ENCODE data around the gene ACSF2. TPM values are rescaled to one million over a fixed set of nuclear protein-coding genes. Genes with fewer than 3 reads are reported as not detected.

ACSF2 gene
- total and polyA plus RNA-seq, 2 donors: 13.4 to 41.6 TPM

DNA sequence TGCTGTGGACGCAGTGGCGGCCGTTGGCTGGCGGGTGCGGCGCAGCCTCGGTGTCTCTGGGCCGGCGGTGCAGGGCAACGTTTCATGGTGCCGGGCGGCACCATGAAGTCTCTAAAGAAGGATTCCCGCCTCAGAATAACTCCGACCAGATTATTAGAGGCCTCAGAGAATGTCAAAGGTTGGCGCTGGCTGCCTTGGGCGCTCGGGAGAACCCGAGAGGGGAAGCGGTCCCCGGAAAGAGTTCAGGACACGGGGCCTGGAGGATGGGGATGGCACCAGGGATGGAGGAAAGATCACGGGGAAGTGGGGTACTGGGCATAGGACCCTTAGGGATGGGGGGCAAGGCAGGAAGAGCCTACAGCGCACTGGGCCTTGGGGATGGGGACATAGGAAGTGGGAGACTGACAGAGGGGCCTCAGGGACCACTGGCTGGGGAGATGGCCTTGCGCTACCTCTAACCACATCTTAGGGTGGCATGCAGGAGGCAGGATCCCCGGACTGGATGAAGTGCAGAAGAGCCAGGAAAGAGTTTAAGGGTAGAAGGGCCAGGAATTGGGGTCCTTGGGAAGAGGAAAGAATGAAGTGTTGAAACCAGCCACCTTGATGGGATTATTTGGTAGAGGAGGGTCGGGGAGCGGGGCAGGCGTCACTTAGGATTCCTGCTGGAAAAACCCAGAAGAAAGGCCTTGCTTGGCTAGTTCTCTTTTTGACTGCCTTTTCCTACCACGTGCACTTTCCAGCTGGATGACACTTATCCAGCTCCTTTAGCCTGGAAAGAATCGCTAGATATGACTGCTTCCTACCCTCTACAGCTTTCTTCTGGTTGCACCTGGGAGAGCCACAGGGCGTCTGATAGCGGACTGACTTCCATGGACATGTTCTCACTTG lies 82.8 kb downstream of the ACSF2 start:
- Histone ChIP-seq H3K27me3 (ENCODE audit: control insufficient read depth in 2 of 2, insufficient read depth in 1 of 2, low read length in 1 of 2) (peaks cover 0 to 27% of the 10 kb centered on the region in 2 donors), H3K4me3 (ENCODE audit: low read length in 2 of 2) (peak overlapping the region; percentile 51 to 62), H3K27ac (ENCODE audit: low read depth in 1 of 2, low read length in 1 of 2) (peak overlapping the region; percentile 53 to 76), H3K4me1 (ENCODE audit: control insufficient read depth in 2 of 2, insufficient read depth in 2 of 2, low read length in 2 of 2) (peaks cover 8 to 32% of the 10 kb centered on the region in 2 donors), H3K9me3 (ENCODE audit: control insufficient read depth in 2 of 2, insufficient read depth in 1 of 2, low read length in 1 of 2) (peaks cover 0 to 2% of the 10 kb centered on the region in 2 donors), H3K36me3 (ENCODE audit: control insufficient read depth in 2 of 2, insufficient read depth in 2 of 2, low read length in 1 of 2) (no peaks in the 10 kb centered on the region)
- 48% methylated on average over 32 of the region's 32 CpGs for WGBS
- peak in 1 of 9 donors; percentile 16 for DNase-seq (ENCODE audit: low read depth in 6 of 9, low spot score in 9 of 9)

DNA sequence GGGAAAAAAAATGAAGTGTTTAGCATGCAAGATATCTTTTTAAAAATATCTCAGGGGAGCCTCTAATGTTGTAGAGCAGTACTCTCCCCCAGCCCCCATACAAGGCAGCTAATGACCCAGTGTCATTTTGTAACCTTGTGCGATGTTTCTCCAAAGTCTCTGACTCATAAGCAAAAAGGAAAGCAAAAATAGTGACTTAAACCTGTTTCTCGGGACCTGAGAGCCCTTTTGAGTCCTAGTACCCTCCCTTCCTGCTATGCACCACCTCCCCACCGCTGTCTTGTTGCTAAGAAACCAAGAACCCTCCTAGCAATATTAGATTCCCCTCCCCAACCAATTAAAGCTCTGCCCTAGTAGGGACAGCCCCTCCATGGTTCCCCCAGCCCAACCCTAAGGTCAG lies 85.0 kb downstream of the ACSF2 start:
- Histone ChIP-seq H3K9me3 (ENCODE audit: control insufficient read depth in 2 of 2, insufficient read depth in 1 of 2, low read length in 1 of 2) (peaks cover 0 to 2% of the 10 kb centered on the region in 2 donors), H3K4me3 (ENCODE audit: low read length in 2 of 2) (no peak overlapping the region), H3K4me1 (ENCODE audit: control insufficient read depth in 2 of 2, insufficient read depth in 2 of 2, low read length in 2 of 2) (peaks cover 8 to 22% of the 10 kb centered on the region in 2 donors), H3K36me3 (ENCODE audit: control insufficient read depth in 2 of 2, insufficient read depth in 2 of 2, low read length in 1 of 2) (no peaks in the 10 kb centered on the region), H3K27me3 (ENCODE audit: control insufficient read depth in 2 of 2, insufficient read depth in 1 of 2, low read length in 1 of 2) (peaks cover 0 to 19% of the 10 kb centered on the region in 2 donors), H3K27ac (ENCODE audit: low read depth in 1 of 2, low read length in 1 of 2) (peak overlapping the region in 1 of 2 donors; percentile 43)
- WGBS: 69% methylated on average over 3 of the region's 3 CpGs
- peak in 1 of 9 donors; percentile 44 for DNase-seq (ENCODE audit: low read depth in 6 of 9, low spot score in 9 of 9)

DNA sequence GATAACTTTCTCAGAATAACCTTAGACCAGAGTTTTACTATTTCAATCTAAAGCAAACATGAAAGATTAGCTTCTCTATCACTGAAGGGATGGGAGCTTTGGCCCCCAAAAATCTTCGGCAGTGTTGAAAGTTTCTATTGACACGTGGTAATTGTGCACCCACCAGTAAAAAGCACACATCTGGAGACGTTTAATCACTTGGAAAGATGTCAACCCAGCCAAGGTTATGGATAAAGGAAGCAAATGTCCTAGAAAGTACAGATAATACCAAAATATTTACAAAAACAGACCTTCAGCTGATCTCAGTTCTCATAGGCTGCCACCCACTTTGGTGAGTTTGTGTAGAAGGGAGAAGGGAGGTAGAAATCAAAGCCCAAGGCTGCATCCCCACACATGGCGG lies 87.5 kb downstream of the ACSF2 start:
- no peaks in the 10 kb centered on the region for H3K36me3 ChIP-seq (ENCODE audit: control insufficient read depth in 2 of 2, insufficient read depth in 2 of 2, low read length in 1 of 2)
- peaks cover 0 to 2% of the 10 kb centered on the region in 2 donors for H3K9me3 ChIP-seq (ENCODE audit: control insufficient read depth in 2 of 2, insufficient read depth in 1 of 2, low read length in 1 of 2)
- WGBS: 92% methylated on average over 4 of the region's 4 CpGs
- H3K4me3 ChIP-seq (ENCODE audit: low read length in 2 of 2): no peak overlapping the region
- H3K4me1 ChIP-seq (ENCODE audit: control insufficient read depth in 2 of 2, insufficient read depth in 2 of 2, low read length in 2 of 2): peaks cover 4 to 15% of the 10 kb centered on the region in 2 donors
- H3K27ac ChIP-seq (ENCODE audit: low read depth in 1 of 2, low read length in 1 of 2): no peak overlapping the region
- peaks cover 0 to 10% of the 10 kb centered on the region in 2 donors for H3K27me3 ChIP-seq (ENCODE audit: control insufficient read depth in 2 of 2, insufficient read depth in 1 of 2, low read length in 1 of 2)
- DNase-seq (ENCODE audit: low read depth in 6 of 9, low spot score in 9 of 9): no peak

DNA sequence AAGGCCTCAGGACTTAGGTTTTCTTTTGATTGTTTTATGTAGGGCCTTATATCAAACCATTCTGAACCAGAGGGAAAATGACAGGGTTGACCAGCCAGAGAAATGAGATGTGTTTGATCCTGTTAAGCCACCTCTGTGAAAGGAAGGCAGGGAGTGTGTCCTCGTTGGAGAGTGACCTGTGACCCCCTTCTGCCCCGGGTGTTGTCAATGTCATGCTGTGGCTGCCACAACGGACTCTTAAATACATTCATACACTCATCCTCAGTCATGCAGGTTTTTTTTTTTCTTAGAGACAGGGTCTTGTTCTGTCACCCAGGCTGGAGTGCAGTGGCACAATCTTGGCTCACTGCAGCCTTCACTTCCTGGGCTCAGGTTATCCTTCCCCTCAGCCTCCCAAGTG lies 88.4 kb downstream of the ACSF2 start:
- H3K27me3 ChIP-seq (ENCODE audit: control insufficient read depth in 2 of 2, insufficient read depth in 1 of 2, low read length in 1 of 2): peaks cover 0 to 3% of the 10 kb centered on the region in 2 donors
- H3K4me3 ChIP-seq (ENCODE audit: low read length in 2 of 2): no peak overlapping the region
- no peaks in the 10 kb centered on the region for H3K9me3 ChIP-seq (ENCODE audit: control insufficient read depth in 2 of 2, insufficient read depth in 1 of 2, low read length in 1 of 2)
- no peaks in the 10 kb centered on the region for H3K36me3 ChIP-seq (ENCODE audit: control insufficient read depth in 2 of 2, insufficient read depth in 2 of 2, low read length in 1 of 2)
- WGBS: 97% methylated on average over 3 of the region's 3 CpGs
- DNase-seq (ENCODE audit: low read depth in 6 of 9, low spot score in 9 of 9): no peak
- peaks cover 0 to 10% of the 10 kb centered on the region in 2 donors for H3K4me1 ChIP-seq (ENCODE audit: control insufficient read depth in 2 of 2, insufficient read depth in 2 of 2, low read length in 2 of 2)
- H3K27ac ChIP-seq (ENCODE audit: low read depth in 1 of 2, low read length in 1 of 2): no peak overlapping the region

DNA sequence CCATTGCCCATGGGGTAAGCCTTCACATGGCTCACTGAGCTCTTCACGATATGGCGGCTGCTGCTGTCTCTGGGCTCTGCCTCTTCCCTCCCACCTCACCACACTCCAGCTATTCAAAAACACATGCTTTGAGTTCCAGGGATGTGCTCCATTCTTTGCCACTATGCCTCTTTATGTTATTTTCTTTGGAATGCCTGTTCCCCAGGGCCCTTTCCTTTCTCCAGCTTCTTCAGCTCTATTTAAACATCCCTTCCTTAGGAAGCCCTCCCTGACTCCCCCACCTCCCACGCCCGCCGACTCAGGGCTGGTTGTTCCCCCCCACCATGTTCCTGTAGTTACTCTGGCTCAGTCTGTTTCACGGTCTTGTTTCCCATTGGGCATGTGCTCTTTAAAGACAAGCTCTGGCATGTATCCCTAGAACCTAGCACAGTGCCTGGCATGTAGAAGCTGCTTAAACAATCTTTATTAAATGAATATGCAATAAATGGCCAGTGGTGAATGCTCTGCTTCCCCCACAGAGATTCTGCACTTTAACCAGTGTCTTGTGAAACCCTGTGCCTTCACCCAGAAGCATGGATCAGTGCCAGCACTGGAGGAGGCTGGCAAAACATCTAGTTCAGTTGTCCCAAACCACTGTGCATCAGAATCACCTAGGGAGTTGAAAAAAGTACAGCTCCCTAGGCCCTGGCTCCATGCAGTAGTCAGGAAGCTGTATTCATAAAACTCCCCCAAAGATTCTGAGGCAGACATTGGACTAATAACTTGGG lies 89.1 kb downstream of the ACSF2 start:
- DNase-seq (ENCODE audit: low read depth in 6 of 9, low spot score in 9 of 9): no peak
- Histone ChIP-seq H3K27ac (ENCODE audit: low read depth in 1 of 2, low read length in 1 of 2) (no peak overlapping the region), H3K4me3 (ENCODE audit: low read length in 2 of 2) (no peak overlapping the region), H3K27me3 (ENCODE audit: control insufficient read depth in 2 of 2, insufficient read depth in 1 of 2, low read length in 1 of 2) (peaks cover 0 to 3% of the 10 kb centered on the region in 2 donors), H3K9me3 (ENCODE audit: control insufficient read depth in 2 of 2, insufficient read depth in 1 of 2, low read length in 1 of 2) (no peaks in the 10 kb centered on the region), H3K36me3 (ENCODE audit: control insufficient read depth in 2 of 2, insufficient read depth in 2 of 2, low read length in 1 of 2) (no peaks in the 10 kb centered on the region), H3K4me1 (ENCODE audit: control insufficient read depth in 2 of 2, insufficient read depth in 2 of 2, low read length in 2 of 2) (peaks cover 0 to 15% of the 10 kb centered on the region in 2 donors)
- 93% methylated on average over 6 of the region's 6 CpGs for WGBS

DNA sequence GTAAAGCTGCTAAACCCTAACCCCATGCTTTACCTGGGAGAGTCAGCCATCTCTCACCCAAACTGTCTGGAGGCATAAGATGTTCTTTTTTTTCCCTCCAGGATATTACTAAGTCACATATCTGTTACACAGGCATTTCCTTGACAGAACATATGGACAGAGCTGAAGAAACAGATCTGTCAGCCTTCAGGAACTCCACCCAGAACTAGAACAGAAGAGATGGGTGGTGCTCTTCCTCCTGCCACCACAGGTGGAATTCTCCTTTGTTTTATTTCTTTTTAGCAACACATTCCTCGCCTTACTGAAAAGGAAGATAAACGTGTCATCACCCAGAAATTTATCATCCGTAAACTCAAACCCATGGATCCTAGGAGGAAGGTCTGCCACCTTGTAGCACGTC lies 91.0 kb downstream of the ACSF2 start:
- Histone ChIP-seq H3K27me3 (ENCODE audit: control insufficient read depth in 2 of 2, insufficient read depth in 1 of 2, low read length in 1 of 2) (no peaks in the 10 kb centered on the region), H3K4me1 (ENCODE audit: control insufficient read depth in 2 of 2, insufficient read depth in 2 of 2, low read length in 2 of 2) (peaks cover 0 to 21% of the 10 kb centered on the region in 2 donors), H3K27ac (ENCODE audit: low read depth in 1 of 2, low read length in 1 of 2) (no peak overlapping the region), H3K9me3 (ENCODE audit: control insufficient read depth in 2 of 2, insufficient read depth in 1 of 2, low read length in 1 of 2) (no peaks in the 10 kb centered on the region), H3K36me3 (ENCODE audit: control insufficient read depth in 2 of 2, insufficient read depth in 2 of 2, low read length in 1 of 2) (no peaks in the 10 kb centered on the region), H3K4me3 (ENCODE audit: low read length in 2 of 2) (no peak overlapping the region)
- no peak for DNase-seq (ENCODE audit: low read depth in 6 of 9, low spot score in 9 of 9)
- WGBS: 95% methylated on average over 4 of the region's 4 CpGs

DNA sequence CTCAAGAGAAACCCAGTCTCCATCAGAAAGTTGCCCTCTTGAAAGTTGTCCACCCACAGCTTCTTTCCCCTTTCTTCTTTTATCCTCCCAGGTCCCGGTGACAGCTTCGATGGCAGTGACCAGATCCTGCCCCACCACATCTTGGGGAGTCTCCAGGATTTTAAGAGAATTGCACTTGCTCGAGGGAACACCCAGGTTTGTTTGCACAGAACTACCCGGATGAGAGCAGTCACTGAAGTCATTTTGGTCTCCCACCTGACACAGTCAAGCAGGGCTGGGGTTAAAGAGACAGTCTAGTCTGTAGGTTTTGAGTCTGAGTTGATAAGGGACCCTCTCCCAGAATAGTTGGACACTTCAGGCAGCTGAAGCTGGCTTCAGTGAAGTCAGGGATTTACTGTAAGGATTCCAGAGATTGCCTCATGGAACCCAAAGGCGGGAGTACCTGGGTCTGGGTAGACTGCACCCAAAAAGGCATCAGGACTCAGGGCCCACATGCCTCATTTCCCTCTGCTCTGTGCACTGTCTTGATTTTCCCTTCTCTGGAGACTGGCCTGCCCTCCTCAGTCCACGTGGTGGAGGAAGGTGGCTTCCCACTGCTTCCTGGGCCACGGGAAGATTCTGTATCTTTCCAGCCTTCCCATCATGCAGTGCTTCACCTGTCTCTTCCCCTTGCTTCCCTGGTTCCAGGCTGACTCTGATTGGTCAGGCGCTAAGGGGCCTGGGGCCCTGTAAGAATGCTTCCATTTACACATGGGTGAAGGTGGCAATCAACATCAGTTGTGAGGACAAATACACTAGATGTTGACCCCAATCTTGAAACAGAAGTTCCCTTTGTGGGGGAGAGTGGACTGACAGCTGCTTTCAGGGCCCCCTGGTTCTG lies 91.7 kb downstream of the ACSF2 start:
- Histone ChIP-seq H3K4me1 (ENCODE audit: control insufficient read depth in 2 of 2, insufficient read depth in 2 of 2, low read length in 2 of 2) (peaks cover 0 to 22% of the 10 kb centered on the region in 2 donors), H3K27me3 (ENCODE audit: control insufficient read depth in 2 of 2, insufficient read depth in 1 of 2, low read length in 1 of 2) (no peaks in the 10 kb centered on the region), H3K4me3 (ENCODE audit: low read length in 2 of 2) (no peak overlapping the region), H3K36me3 (ENCODE audit: control insufficient read depth in 2 of 2, insufficient read depth in 2 of 2, low read length in 1 of 2) (no peaks in the 10 kb centered on the region), H3K27ac (ENCODE audit: low read depth in 1 of 2, low read length in 1 of 2) (no peak overlapping the region), H3K9me3 (ENCODE audit: control insufficient read depth in 2 of 2, insufficient read depth in 1 of 2, low read length in 1 of 2) (no peaks in the 10 kb centered on the region)
- DNase-seq (ENCODE audit: low read depth in 6 of 9, low spot score in 9 of 9): no peak
- 86% methylated on average over 8 of the region's 8 CpGs for WGBS

DNA sequence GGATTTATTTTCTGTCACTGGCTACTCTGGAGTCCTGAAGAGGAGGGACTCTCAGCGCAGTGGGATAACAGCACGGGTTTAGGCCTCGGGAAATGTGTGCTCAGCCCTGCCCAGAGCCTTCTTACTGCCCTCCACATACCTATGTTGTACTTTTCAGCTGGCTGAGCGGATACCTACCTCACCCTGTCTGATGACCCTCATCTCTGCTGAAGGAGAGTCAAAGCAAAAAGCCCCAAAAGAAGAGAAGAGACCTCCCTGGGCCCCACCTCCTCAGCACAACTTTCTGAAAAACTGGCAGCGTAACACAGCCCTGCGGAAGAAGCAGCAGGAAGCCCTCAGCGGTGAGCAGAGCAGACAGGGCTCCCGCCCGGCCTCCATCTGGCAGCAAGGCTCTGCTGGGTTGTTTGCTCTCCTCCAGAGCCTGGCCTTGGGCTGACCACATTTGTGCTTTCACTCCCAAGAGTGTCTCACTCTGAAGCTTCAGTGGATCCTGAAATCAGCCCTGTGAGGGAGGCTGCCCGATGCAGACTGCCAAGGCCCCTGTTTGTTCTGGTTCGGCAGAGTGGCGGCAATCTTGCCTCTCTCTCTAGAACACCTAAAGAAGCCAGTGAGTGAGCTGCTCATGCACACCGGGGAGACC lies 92.5 kb downstream of the ACSF2 start:
- Histone ChIP-seq H3K4me1 (ENCODE audit: control insufficient read depth in 2 of 2, insufficient read depth in 2 of 2, low read length in 2 of 2) (peaks cover 0 to 26% of the 10 kb centered on the region in 2 donors), H3K4me3 (ENCODE audit: low read length in 2 of 2) (no peak overlapping the region), H3K36me3 (ENCODE audit: control insufficient read depth in 2 of 2, insufficient read depth in 2 of 2, low read length in 1 of 2) (no peaks in the 10 kb centered on the region), H3K27me3 (ENCODE audit: control insufficient read depth in 2 of 2, insufficient read depth in 1 of 2, low read length in 1 of 2) (no peaks in the 10 kb centered on the region), H3K27ac (ENCODE audit: low read depth in 1 of 2, low read length in 1 of 2) (no peak overlapping the region), H3K9me3 (ENCODE audit: control insufficient read depth in 2 of 2, insufficient read depth in 1 of 2, low read length in 1 of 2) (no peaks in the 10 kb centered on the region)
- WGBS: 91% methylated on average over 13 of the region's 13 CpGs
- DNase-seq (ENCODE audit: low read depth in 6 of 9, low spot score in 9 of 9): peak in 2 of 9 donors; percentile 36 to 42

Data from thymus (tissue), 11 donors.